GM06990 (cell line): ENCODE measurements around the gene CDKN2C.
A peak's percentile ranks its signal among the peaks of the same experiment; 100 is the strongest.

ENCODE experiments used
- DNase-seq: peaks from one replicate; pipeline ENCODE4 v3.0.0-alpha.2; 2011; ENCODE audit not compliant: insufficient read length; ENCODE audit errors: extremely low read depth
- H3K27me3 ChIP-seq: replicated peaks from 2 replicates; pipeline ENCODE4 v1.6.0; 2011; ENCODE audit warnings: low read length; ENCODE audit not compliant: control insufficient read depth, insufficient read depth
- H3K36me3 ChIP-seq: 2 replicates; pipeline ENCODE4 v1.5.1; 2011; ENCODE audit warnings: low read length; ENCODE audit not compliant: control insufficient read depth, insufficient read depth
- H3K4me3 ChIP-seq: replicated peaks from 2 replicates; pipeline ENCODE4 v1.5.1; 2011; ENCODE audit warnings: low read depth, mild to moderate bottlenecking, control low read depth, low read length
- CTCF ChIP-seq: IDR thresholded peaks from 2 replicates; pipeline ENCODE4 v1.5.1; 2011; ENCODE audit warnings: low read length, control low read depth, mild to moderate bottlenecking, inconsistent platforms; ENCODE audit not compliant: insufficient read depth, poor library complexity, severe bottlenecking

The CDKN2C gene

GRCh38 chr1:50969611-50970508, at the start of gene CDKN2C:
Gene CDKN2C, plus strand, starts transcription at chr1:50970245. Its CDS starts 124 bp downstream, at chr1:50970369.
- peak; percentile 73 for DNase-seq
- Histone ChIP-seq H3K36me3 (no peaks in the 10 kb centered on the region; the same call in 1 of the 2 replicates), H3K27me3 (no peaks in the 10 kb centered on the region), H3K4me3 (peak within 1 kb of the TSS; percentile 65)
- TF ChIP-seq CTCF, result peak; percentile 28

GRCh38 chr1:50920409-50920808, 49.6 kb upstream of the CDKN2C start:
- no peak for TF ChIP-seq CTCF
- Histone ChIP-seq H3K4me3 (no peak overlapping the region), H3K36me3 (no peaks in the 10 kb centered on the region), H3K27me3 (no peaks in the 10 kb centered on the region)
- DNase-seq, result no peak

GRCh38 chr1:50921029-50921428, 49.0 kb upstream of the CDKN2C start:
- TF ChIP-seq CTCF, result no peak
- DNase-seq, result no peak
- Histone ChIP-seq H3K36me3 (no peaks in the 10 kb centered on the region), H3K27me3 (no peaks in the 10 kb centered on the region), H3K4me3 (no peak overlapping the region)

- no peak overlapping the region for H3K4me3 ChIP-seq
- H3K36me3 ChIP-seq, result no peaks in the 10 kb centered on the region
- DNase-seq, result no peak
- H3K27me3 ChIP-seq, result no peaks in the 10 kb centered on the region
- TF ChIP-seq CTCF, result no peak
Measured at GRCh38 chr1:50923564-50923963, 46.5 kb upstream of the CDKN2C start.

- peak; percentile 46 for TF ChIP-seq CTCF
- DNase-seq, result no peak
- H3K27me3 ChIP-seq, result no peaks in the 10 kb centered on the region
- H3K4me3 ChIP-seq, result no peak overlapping the region
- no peaks in the 10 kb centered on the region for H3K36me3 ChIP-seq
Measured at GRCh38 chr1:50929376-50929958, 40.6 kb upstream of the CDKN2C start.
